Aorta (tissue), 5 donors: Measurements from ENCODE around the gene FOXO4. TPM values are rescaled to one million over a fixed set of nuclear protein-coding genes. Genes with fewer than 3 reads are reported as not detected.

ENCODE experiments used
- ATAC-seq: fragments of 200-7000 bp; cut with Tn5 transposase; one replicate; pipeline ENCODE4 v1.9.1; 2022; ENCODE audit warnings: moderate library complexity; ENCODE audit not compliant: low FRiP score
- DNase-seq, 2 donors: peaks; one replicate each; pipeline ENCODE4 v3.0.0-alpha.2; 2020
- H3K27ac ChIP-seq, 2 donors: one replicate each; pipeline ENCODE4 v1.5.1; 2013; ENCODE audit warnings: low read length in 2 of 2, mild to moderate bottlenecking in 2 of 2, moderate library complexity in 2 of 2, control low read depth in 1 of 2, inconsistent platforms in 1 of 2, low read depth in 1 of 2
- H3K27me3 ChIP-seq, 2 donors: one replicate each; pipeline ENCODE4 v1.6.1; 2013; ENCODE audit warnings: control low read depth in 1 of 2, low read length in 1 of 2, mild to moderate bottlenecking in 1 of 2, moderate library complexity in 1 of 2; ENCODE audit not compliant: insufficient read depth in 2 of 2, control insufficient read depth in 1 of 2
- H3K36me3 ChIP-seq, 2 donors: one replicate each; pipeline ENCODE4 v1.6.1; 2013; ENCODE audit warnings: control low read depth in 1 of 2, low read length in 1 of 2, mild to moderate bottlenecking in 1 of 2; ENCODE audit not compliant: insufficient read depth in 2 of 2, control insufficient read depth in 1 of 2
- H3K4me1 ChIP-seq, 2 donors: one replicate each; pipeline ENCODE4 v1.6.1; 2013; ENCODE audit warnings: low read length in 2 of 2, control low read depth in 1 of 2, mild to moderate bottlenecking in 1 of 2, moderate library complexity in 1 of 2; ENCODE audit not compliant: insufficient read depth in 2 of 2, control insufficient read depth in 1 of 2
- H3K4me3 ChIP-seq, 2 donors: one replicate each; pipeline ENCODE4 v1.5.1; 2013; ENCODE audit warnings: low read length in 2 of 2, control low read depth in 1 of 2, mild to moderate bottlenecking in 1 of 2
- H3K9me3 ChIP-seq: one replicate; pipeline ENCODE4 v1.6.1; 2013; ENCODE audit warnings: mild to moderate bottlenecking, low read length; ENCODE audit not compliant: control insufficient read depth
- WGBS, 2 donors: extraction: QIAGEN DNeasy Blood & Tissue Kit; methylation state at CpG; one replicate each; pipeline ENCODE4 v1.1.7; 2013; 5-methylcytosine and 5-hydroxymethylcytosine counted together
- intact Hi-C, 2 donors: fragments of 100-400 bp; cut with DNase I; formaldehyde crosslinking; loops; one replicate each; pipeline versions ENCODE4 v1.14.2 to v1.15.0; 2022
- polyA plus RNA-seq, 2 donors: library from polyadenylated mRNA; stranded (reverse); fragments of 200-250 nt; gene quantifications; one replicate each; pipeline ENCODE4 v1.2.3, GENCODE V29; 2013
- total RNA-seq, 2 donors: library from RNA; stranded (reverse); fragmentation: NEBNext Ultra II Directional; extraction: Animal tissue kit (Norgen Biotek cat#: 25700); gene quantifications; one replicate each; pipeline ENCODE4 v1.2.1, GENCODE V29; 2021
- donor health status: healthy with polysubstance abuse.
- donor health status: Bipolar disorder and iron deficiency.
- donor health status: DM: no; HTN: no; CAD: no.
- donor health status: DM: no; HTN: no; CAD: no.
- donor health status: DM: yes; HTN: yes; CAD: no.

FOXO4 gene
- total and polyA plus RNA-seq, 4 donors: 18.1 to 31.5 (median 27.0) TPM

DNA sequence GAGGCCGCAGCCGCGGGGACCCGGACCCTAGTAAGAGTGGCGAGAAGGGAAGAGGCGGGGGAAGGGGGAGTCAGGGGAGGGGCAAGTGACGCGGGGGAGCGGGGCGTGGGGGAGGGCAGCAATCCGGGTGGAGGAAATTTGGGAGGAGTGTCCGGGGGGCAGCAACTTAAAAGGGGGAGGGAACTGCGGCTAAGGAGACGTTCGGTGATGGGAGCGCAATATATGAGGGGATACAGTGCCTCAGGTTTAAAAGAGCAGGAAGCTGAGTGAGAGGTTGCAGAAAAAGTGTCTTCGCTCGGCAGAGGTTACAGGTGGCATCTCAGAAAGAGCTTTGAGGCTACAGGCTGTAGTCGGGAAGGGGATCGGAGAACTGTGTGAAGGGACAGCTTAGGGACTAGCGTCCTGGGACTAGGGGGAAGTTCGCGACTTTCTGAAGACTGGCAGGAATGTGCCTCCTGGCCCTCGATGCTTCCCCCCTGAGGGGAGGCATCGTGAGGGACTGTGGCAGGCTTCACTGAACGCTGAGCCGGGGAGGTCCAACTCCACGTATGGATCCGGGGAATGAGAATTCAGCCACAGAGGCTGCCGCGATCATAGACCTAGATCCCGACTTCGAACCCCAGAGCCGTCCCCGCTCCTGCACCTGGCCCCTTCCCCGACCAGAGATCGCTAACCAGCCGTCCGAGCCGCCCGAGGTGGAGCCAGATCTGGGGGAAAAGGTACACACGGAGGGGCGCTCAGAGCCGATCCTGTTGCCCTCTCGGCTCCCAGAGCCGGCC, 519 bp downstream of the FOXO4 start:
- WGBS, 2 donors: 1 to 15% methylated on average over 45 to 46 of the region's 46 CpGs
- peak overlapping the region in 1 of 2 donors; percentile 52 for H3K27ac ChIP-seq
- no peaks in the 10 kb centered on the region for H3K36me3 ChIP-seq
- H3K4me1 ChIP-seq: no peaks in the 10 kb centered on the region
- H3K4me3 ChIP-seq: peak overlapping the region; percentile 52 to 60
- H3K27me3 ChIP-seq: no peaks in the 10 kb centered on the region
- peak in 1 of 2 donors; percentile 74 for DNase-seq
- peak; percentile 87 for ATAC-seq
- intact Hi-C loops: no loop called here
- H3K9me3 ChIP-seq: no peaks in the 10 kb centered on the region

DNA sequence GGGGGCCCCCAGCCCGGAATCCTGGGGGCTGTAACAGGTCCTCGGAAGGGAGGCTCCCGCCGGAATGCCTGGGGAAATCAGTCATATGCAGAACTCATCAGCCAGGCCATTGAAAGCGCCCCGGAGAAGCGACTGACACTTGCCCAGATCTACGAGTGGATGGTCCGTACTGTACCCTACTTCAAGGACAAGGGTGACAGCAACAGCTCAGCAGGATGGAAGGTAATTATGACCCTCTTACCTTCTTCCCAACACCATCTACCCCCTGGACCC, 1.0 kb downstream of the FOXO4 start:
- H3K36me3 ChIP-seq: no peaks in the 10 kb centered on the region
- no peak for DNase-seq
- intact Hi-C loops: no loop called here
- no peaks in the 10 kb centered on the region for H3K4me1 ChIP-seq
- 7 to 25% methylated on average over 9 of the region's 9 CpGs for WGBS, 2 donors
- peak overlapping the region; percentile 52 to 60 for H3K4me3 ChIP-seq
- no peaks in the 10 kb centered on the region for H3K9me3 ChIP-seq
- no peak overlapping the region for H3K27ac ChIP-seq
- ATAC-seq: peak; percentile 16
- H3K27me3 ChIP-seq: no peaks in the 10 kb centered on the region

DNA sequence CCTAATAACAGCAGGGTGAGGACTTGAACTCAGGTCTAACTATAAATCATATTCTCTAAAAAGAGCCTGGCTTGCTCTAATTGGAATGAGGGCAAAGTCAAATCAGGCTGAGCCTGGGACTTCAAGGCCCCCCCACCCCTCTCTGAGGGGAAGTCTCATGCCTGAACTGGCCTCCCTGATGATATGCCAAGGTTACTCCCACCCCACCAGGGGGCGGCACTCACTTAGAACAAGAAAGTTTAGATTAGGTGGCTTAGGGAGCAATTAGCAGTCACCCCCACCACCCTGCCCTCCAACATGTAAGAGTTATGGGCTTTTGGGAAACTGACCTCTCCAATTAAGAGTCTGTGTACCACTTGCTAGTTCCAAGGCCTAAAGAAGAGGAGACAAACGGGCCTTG, 2.7 kb downstream of the FOXO4 start:
- peak; percentile 71 to 82 for DNase-seq
- Histone ChIP-seq H3K27me3 (no peaks in the 10 kb centered on the region), H3K36me3 (no peaks in the 10 kb centered on the region), H3K4me3 (no peak overlapping the region), H3K27ac (no peak overlapping the region), H3K4me1 (no peaks in the 10 kb centered on the region), H3K9me3 (no peaks in the 10 kb centered on the region)
- ATAC-seq: no peak
- WGBS, 2 donors: 34 to 41% methylated on average over 2 of the region's 2 CpGs
- intact Hi-C loops: no loop called here

DNA sequence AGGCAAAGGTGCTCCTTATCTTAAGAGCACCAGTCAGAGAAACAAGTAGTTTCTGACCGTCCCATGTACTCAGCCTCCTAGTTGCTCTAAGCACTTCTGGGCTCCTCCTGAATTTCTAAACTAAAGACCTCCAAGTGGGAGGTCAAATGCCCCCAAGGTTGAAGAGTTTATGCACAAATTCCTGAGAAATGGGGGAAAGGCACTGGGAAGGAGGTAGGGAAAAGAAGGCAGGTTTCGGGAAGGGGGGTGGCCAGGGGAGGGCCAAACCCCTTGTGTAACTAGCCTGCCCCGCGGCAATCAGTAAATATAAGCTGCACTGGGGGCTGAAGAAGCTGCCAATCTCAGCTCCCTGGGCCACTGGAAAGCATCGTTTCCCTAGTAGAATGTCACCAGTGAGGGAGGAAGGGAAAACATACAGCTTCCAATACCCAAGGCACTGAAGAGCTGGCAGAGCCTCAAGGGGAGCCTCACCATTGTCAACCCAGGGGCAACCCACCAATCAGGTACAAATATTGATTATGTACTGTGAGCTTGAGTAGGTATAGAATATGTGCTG, 3.4 kb downstream of the FOXO4 start:
- no peak overlapping the region for H3K4me3 ChIP-seq
- intact Hi-C loops: no loop called here
- no peaks in the 10 kb centered on the region for H3K4me1 ChIP-seq
- 50 to 69% methylated on average over 5 of the region's 5 CpGs for WGBS, 2 donors
- no peaks in the 10 kb centered on the region for H3K36me3 ChIP-seq
- H3K27me3 ChIP-seq: no peaks in the 10 kb centered on the region
- ATAC-seq (no peak), DNase-seq (no peak)
- no peak overlapping the region for H3K27ac ChIP-seq
- no peaks in the 10 kb centered on the region for H3K9me3 ChIP-seq

DNA sequence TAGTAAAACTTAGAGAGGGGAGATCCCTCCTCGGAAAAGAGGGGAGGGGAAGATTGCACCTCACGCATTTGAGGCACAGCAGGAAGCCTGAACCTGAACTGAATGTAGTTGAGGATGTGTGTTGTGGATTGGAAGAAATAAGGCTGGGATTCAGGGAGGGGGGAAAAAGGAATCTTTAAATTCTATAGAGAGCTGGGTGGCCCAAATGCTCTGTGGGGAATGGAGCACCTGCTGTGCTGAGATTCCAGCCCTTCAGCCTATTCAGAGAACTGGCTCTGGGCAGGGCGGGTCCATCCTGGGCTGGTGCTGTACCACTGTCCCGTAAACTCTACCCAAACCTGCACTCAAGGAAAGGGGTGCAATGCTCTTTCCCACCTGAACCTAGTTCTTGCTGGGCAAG, 4.1 kb downstream of the FOXO4 start:
- no peak overlapping the region for H3K27ac ChIP-seq
- no peak overlapping the region for H3K4me3 ChIP-seq
- H3K4me1 ChIP-seq: no peaks in the 10 kb centered on the region
- no peak for ATAC-seq
- no peak for DNase-seq
- 59 to 91% methylated on average over 4 of the region's 4 CpGs for WGBS, 2 donors
- intact Hi-C loops: no loop called here
- H3K36me3 ChIP-seq: no peaks in the 10 kb centered on the region
- H3K9me3 ChIP-seq: no peaks in the 10 kb centered on the region
- H3K27me3 ChIP-seq: no peaks in the 10 kb centered on the region

DNA sequence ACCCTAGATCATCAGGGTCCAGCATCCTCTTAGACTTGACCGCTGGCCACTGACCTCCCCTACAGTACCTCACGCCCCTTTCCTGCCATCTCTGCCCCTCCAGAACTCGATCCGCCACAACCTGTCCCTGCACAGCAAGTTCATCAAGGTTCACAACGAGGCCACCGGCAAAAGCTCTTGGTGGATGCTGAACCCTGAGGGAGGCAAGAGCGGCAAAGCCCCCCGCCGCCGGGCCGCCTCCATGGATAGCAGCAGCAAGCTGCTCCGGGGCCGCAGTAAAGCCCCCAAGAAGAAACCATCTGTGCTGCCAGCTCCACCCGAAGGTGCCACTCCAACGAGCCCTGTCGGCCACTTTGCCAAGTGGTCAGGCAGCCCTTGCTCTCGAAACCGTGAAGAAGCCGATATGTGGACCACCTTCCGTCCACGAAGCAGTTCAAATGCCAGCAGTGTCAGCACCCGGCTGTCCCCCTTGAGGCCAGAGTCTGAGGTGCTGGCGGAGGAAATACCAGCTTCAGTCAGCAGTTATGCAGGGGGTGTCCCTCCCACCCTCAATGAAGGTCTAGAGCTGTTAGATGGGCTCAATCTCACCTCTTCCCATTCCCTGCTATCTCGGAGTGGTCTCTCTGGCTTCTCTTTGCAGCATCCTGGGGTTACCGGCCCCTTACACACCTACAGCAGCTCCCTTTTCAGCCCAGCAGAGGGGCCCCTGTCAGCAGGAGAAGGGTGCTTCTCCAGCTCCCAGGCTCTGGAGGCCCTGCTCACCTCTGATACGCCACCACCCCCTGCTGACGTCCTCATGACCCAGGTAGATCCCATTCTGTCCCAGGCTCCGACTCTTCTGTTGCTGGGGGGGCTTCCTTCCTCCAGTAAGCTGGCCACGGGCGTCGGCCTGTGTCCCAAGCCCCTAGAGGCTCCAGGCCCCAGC, 5.2 kb downstream of the FOXO4 start:
- peak in 1 of 2 donors; percentile 31 for DNase-seq
- WGBS, 2 donors: 64 to 85% methylated on average over 31 of the region's 31 CpGs

DNA sequence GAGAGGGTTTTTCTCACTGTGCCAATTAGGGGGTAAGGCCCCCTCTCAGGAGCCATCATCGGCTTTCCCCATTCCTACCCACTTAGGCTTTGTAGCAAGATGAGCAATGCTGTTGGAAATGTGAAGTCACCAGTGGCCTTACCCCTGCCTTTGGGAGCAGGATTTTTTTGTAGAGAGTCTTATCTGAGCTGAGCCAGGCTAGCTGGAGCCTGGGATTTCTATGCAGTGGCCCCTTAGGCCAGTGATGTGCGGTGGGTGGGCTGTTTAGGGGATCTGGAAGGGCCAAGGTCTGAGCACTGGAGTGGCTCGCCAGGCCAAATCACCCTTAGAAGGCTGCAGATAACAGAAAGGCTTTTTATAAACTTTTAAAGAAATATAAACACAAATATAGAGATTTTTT, 6.6 kb downstream of the FOXO4 start:
- H3K4me1 ChIP-seq: no peaks in the 10 kb centered on the region
- intact Hi-C loops: no loop called here
- DNase-seq (peak in 1 of 2 donors; percentile 20), ATAC-seq (no peak)
- no peaks in the 10 kb centered on the region for H3K27me3 ChIP-seq
- no peak overlapping the region for H3K4me3 ChIP-seq
- no peaks in the 10 kb centered on the region for H3K9me3 ChIP-seq
- H3K36me3 ChIP-seq: no peaks in the 10 kb centered on the region
- H3K27ac ChIP-seq: no peak overlapping the region
- 62 to 68% methylated on average over 3 of the region's 3 CpGs for WGBS, 2 donors

More for the DNA sequence above, 5.2 kb downstream of the FOXO4 start:
- peak; percentile 15 for ATAC-seq
- Histone ChIP-seq H3K27me3 (no peaks in the 10 kb centered on the region), H3K4me1 (no peaks in the 10 kb centered on the region), H3K27ac (no peak overlapping the region), H3K36me3 (no peaks in the 10 kb centered on the region), H3K4me3 (no peak overlapping the region), H3K9me3 (no peaks in the 10 kb centered on the region)
- intact Hi-C loops: no loop called here

DNA sequence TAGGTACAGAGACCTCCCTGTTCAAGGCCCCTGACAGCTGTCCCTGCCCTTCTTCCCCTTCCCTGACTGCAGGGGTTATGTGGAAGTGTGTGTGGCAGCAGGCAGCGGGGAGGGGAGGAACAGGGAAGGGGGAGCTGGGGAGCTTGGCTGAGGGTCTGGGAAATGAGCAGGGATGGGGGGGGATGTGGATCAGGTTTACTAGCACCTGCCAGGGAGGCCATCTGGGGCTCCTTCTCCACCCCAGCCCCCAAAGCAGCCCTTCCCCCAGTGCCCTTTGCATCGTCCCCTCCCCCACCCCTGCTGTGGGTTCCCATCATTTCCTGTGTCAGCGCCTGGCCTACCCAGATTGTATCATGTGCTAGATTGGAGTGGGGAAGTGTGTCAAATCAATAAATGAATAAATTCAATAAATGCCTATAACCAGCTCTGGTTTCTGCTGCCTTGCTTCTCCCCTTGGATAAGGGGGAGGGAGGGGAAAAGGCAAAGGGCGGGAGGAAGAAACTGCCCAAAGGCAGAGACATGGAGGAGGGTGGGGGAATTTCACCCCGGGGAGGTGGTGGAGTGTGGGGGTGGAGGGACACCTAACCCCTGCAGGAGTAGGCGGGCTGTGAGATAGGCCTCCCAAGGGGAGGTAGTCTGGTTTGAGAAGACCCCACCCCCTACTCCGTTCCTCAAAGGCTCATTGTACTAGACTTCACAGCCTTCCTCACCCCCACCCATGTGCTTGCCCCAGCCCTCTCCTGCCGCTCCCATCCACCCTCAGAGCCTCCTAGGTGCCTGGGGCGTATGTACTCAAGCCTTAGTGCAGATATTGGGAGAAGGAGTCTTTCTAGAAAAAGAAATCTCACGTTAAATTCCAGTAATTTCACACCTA, 7.7 kb downstream of the FOXO4 start:
- Histone ChIP-seq H3K4me1 (no peaks in the 10 kb centered on the region), H3K9me3 (no peaks in the 10 kb centered on the region), H3K36me3 (no peaks in the 10 kb centered on the region), H3K4me3 (no peak overlapping the region), H3K27ac (no peak overlapping the region), H3K27me3 (no peaks in the 10 kb centered on the region)
- intact Hi-C loops: no loop called here
- peak in 1 of 2 donors; percentile 50 for DNase-seq
- ATAC-seq: peak; percentile 6
- 26 to 44% methylated on average over 9 to 10 of the region's 10 CpGs for WGBS, 2 donors
